GM19395 (cell line): ENCODE measurements around the gene MTF2.

Source experiments
- ATAC-seq: cut with Tn5 transposase; IDR thresholded peaks from one replicate; pipeline ENCODE4 v1.9.1; 2021; ENCODE audit warnings: mild to moderate bottlenecking, moderate library complexity; ENCODE audit not compliant: unreplicated experiment

MTF2 gene

GRCh38 chr1:93179886-93180722 lies 101.0 kb downstream of the MTF2 start, which contains the start of gene TMED5:
TSS of gene TMED5 (minus strand) at chr1:93180413. CDS start at chr1:93180242, 171 bp downstream.
- ATAC-seq = peak; percentile 86

GRCh38 chr1:93180723-93181613 lies 101.9 kb downstream of the MTF2 start, which contains the start of gene CCDC18:
TSS of gene CCDC18 (plus strand) at chr1:93180724. CDS start at chr1:93183362, 2,638 bp downstream.
- peak; percentile 18 for ATAC-seq

GRCh38 chr1:93186667-93187066 lies 107.6 kb downstream of the MTF2 start:
- ATAC-seq = no peak
